NB4 (cell line): ENCODE data around the gene GRHL1.

ENCODE experiments used
- POLR2A ChIP-seq: IDR thresholded peaks from 2 replicates; pipeline ENCODE4 v1.6.1; 2011; ENCODE audit warnings: mild to moderate bottlenecking; ENCODE audit not compliant: insufficient read length; ENCODE audit errors: extremely low read depth
- TF ChIP-seq, protein P1 (sequence below): IDR thresholded peaks from one replicate; pipeline ENCODE4 v1.5.1; 2012; ENCODE audit warnings: low read depth, low read length
- TF ChIP-seq, protein P2 (sequence below): IDR thresholded peaks from 2 replicates; pipeline ENCODE4 v1.6.1; 2011; ENCODE audit warnings: low read depth, low read length

DNA sequence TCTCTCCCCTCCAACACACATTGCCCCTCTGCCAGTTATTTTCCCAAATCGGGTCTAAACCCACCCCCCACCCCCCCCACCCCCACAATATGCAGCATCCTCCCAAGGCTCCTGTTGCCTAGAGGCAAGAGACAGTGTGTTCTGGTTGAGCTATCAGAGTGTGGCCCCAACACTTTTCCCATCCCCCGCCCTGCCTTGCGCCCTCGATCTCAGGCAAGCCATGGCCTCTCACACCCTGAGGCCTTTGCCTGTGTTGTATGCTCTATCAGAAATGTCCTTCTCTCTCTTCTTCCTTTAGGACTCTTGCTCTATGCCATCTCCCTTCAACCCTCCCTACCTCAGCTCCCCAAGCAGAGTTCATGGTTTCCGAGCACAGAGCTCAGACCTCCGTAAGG is 9.5 kb upstream of the GRHL1 start:
- TF ChIP-seq POLR2A: no peak
- TF ChIP-seq, protein P1, sequence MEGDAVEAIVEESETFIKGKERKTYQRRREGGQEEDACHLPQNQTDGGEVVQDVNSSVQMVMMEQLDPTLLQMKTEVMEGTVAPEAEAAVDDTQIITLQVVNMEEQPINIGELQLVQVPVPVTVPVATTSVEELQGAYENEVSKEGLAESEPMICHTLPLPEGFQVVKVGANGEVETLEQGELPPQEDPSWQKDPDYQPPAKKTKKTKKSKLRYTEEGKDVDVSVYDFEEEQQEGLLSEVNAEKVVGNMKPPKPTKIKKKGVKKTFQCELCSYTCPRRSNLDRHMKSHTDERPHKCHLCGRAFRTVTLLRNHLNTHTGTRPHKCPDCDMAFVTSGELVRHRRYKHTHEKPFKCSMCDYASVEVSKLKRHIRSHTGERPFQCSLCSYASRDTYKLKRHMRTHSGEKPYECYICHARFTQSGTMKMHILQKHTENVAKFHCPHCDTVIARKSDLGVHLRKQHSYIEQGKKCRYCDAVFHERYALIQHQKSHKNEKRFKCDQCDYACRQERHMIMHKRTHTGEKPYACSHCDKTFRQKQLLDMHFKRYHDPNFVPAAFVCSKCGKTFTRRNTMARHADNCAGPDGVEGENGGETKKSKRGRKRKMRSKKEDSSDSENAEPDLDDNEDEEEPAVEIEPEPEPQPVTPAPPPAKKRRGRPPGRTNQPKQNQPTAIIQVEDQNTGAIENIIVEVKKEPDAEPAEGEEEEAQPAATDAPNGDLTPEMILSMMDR: no peak
- TF ChIP-seq, protein P2, sequence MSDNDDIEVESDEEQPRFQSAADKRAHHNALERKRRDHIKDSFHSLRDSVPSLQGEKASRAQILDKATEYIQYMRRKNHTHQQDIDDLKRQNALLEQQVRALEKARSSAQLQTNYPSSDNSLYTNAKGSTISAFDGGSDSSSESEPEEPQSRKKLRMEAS: no peak
